HG02759 (cell line): Measurements from ENCODE around the gene ETV3L.

Source experiments
- ATAC-seq: cut with Tn5 transposase; IDR thresholded peaks from one replicate; pipeline ENCODE4 v1.9.1; 2021; ENCODE audit warnings: mild to moderate bottlenecking, moderate library complexity; ENCODE audit not compliant: unreplicated experiment

The ETV3L gene

DNA sequence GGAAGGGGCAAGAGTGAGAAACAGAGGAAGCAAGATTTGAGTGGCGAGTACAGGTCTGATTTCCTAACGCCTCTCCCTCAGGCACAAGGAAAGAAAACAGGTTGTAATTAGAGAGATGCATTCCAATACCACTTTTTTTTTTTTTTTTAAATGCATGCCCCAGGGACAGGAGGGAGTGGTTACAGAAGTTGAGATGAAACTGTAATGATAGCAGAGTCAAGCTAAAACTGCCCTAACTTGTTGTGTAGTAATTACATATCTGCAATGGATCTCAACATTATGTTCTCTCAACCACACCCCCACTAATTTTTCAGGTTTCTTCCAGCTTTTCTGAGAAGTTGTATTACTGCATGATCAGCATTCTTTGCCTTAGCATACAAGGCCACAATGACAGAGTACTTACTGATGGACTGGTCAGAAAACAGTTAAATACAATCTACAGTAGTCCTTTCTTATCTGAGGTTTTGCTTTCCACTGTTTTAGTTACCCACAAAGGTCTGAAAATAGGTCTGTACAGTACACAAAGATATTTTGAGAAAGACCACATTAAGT is 33.1 kb upstream of the ETV3L start:
- ATAC-seq: no peak

DNA sequence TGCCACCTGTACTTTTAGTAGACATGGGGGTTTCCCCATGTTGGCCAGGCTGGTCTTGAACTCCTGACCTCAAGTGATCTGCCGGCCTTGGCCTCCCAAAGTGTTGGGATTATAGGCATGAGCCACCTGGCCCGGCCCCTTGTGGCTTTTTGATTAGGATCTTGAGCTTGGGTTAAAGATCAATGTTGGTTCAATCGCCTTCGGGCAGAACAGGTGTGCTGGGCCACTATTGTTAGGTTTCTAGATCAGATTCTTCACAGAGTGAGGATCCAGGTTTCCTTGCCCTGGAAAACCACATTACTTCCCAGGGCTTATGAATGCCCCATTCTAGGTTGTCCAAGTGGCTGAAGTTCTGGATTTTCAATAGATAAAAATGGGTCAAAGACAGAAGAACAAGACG is 32.5 kb upstream of the ETV3L start:
- ATAC-seq: no peak

DNA sequence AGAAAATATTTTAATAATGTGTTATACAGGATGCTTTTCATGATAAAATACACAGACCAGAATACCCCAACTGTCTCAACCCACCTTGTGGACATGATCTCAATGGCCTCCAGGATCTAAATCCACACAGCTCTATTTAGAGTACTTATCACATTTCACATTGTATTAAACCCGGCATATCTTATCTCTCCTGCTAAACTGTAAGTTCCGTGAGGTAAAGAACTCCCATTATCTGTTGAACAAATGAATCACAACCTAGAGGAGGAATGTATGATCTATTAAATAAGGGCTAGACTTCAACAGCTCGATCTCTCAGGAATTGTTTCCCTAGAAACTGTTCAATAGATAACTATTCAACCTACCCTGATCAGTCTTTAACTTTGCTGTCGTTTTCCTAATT is 31.7 kb upstream of the ETV3L start:
- ATAC-seq: no peak

DNA sequence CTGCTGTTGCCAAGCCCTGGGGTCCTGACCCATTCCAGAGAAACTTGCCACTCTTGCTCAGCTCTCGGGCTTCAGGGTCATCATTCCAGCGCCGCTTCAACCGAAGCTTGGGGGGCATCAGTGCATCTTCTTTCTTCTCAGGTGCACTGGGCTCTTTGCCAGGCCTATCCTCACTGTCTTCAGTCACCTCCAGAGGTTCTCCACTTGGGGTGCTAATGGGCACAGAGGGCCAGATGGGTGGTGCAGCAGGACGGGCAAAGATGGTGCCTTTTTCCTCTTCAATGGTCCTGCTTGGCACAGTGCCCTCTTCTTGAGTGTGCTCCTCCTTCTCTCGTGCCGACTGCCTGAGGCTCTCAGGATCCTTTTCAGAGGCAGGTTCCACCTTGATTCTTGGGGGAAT is 25.2 kb upstream of the ETV3L start:
- no peak for ATAC-seq

DNA sequence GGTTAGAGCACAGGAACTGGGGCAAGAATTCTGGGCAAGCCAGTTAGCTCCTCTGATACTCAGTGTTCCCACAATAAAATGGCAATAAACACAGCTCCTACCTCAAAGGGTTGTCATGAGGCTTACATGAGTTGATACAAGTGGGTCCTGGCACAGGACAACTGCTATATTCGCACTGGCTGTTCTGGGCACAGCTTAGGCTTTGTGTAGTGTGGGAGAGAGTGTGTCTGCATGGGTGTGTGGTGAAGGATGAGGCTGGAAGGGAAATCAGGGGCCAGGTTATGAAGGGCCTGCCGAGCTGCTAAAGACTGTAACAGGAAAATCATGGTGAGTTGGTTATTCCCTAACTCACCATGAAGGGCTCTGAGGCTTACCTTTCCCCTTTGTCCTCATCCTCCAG is 19.8 kb upstream of the ETV3L start:
- no peak for ATAC-seq

DNA sequence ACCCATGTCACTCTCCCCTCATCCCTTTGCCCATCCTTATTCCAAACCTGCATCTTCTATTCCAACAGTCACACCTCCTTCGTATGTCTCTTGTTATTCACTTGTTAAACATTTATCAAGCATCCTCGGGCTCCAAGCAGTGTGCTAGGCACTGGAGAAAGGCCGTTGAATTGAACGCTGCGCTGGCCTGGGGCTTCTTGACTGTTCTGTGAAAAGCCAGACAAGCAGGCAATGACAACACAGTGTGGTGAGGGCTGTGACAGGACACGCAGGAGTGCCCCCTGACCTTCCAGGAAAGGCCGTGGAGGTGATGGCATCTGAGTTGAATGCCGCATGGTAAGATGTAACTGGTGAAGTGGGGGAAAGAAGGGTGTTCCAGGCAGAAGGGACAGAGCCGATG is 19.4 kb upstream of the ETV3L start:
- ATAC-seq: no peak

DNA sequence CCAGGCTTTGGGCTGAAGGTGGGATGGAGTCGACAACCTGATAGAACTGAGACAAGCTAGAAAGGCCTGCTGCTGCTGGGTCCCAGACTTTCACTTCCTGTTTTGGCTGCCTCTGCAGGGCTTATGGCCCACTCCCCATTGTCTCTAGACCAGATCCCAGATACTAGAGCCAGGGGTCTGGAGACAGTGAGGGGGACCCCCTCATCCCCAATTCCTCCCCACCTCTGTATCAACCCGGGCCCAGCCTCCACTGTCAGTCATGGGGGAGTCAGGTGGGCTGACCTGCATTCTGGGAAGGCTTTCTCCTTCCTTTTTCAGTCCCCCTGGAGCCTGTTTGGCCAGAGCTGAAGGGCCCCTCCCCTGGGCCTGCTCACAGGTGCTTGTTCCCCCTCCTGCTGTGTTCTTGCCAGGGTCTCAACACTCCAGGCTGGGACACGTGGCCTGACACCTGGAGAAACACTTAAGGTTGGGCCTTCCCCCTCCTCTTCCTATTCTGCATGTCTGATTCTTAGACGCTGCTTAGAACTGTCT is 18.0 kb upstream of the ETV3L start:
- peak; percentile 65 for ATAC-seq

DNA sequence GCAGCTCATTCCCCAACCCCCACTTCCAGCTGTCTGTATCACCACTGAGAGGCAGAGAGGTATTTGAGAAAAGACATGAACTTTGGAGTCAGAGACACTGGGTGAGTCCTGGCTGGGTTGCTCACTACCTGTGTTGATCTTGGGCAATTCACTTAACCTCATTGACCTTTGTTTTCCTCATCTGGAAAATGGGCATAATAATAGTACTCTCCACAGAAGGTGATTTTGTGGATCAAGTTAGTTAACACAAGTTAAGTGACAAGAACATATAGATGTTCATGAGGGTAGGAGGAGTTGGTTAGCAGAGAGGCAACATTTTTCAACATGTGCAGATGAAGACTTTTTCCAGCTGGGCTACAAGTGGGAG is 17.1 kb upstream of the ETV3L start:
- ATAC-seq: no peak

DNA sequence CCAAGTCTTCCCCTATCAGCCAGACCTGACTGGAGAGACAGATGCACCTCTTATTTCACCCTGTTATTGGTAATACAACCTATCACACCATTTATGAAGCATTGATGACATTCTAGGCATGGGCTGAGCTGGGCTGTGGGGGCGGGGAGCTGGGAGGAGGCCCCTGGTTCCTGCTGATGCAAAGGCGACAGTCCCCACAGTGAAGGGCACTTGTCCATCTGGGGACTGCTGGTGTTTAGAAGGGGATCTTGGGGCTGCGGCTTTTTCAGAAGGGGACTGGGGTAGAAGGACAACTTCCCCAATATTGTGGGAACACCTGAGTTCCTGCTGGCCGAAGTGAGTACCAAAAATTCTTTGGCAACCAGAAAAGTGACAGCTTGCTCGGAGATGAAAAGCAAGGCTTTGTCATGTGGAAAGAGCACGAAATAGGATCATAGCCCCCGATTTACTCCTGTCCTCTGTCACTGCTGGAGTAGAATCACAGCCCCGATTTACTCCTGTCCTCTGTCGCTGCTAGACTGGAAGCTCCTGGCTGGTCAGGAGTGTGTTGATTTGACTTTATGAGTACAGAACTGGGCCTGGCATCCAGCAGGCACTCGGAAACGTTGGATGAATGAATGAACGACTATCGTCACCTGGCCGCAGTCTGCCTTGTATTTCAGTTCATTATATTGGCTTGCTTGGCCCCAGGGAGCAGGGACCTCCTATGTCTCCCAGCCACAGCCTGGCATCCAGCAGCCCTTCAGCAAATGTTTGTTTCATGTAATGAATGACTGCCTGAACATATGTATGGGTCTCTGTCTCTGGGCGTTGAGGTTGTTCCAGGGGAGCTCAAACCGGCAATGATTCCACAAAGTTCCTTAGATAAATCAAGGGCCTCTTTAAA is 16.5 kb upstream of the ETV3L start:
- no peak for ATAC-seq

DNA sequence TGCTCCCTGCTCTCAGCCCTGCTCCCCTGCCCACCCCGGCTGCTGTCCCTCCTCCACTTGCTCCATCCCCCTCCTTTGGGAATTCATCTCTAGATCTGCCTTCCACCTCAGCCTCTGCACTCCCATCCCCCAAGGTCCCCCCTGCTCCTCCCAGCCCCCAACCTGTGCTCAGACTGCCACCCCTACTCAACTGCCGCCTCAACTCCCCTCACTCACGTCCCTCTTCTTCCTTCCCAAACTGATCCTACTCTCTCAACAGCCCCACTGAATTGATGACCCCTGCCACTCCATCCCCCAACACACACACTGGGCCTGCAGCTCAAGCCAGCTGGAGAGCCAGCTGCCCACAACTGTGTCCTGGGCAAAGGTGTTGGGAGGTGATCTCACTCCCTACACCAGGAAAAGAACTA is 15.8 kb upstream of the ETV3L start:
- no peak for ATAC-seq

DNA sequence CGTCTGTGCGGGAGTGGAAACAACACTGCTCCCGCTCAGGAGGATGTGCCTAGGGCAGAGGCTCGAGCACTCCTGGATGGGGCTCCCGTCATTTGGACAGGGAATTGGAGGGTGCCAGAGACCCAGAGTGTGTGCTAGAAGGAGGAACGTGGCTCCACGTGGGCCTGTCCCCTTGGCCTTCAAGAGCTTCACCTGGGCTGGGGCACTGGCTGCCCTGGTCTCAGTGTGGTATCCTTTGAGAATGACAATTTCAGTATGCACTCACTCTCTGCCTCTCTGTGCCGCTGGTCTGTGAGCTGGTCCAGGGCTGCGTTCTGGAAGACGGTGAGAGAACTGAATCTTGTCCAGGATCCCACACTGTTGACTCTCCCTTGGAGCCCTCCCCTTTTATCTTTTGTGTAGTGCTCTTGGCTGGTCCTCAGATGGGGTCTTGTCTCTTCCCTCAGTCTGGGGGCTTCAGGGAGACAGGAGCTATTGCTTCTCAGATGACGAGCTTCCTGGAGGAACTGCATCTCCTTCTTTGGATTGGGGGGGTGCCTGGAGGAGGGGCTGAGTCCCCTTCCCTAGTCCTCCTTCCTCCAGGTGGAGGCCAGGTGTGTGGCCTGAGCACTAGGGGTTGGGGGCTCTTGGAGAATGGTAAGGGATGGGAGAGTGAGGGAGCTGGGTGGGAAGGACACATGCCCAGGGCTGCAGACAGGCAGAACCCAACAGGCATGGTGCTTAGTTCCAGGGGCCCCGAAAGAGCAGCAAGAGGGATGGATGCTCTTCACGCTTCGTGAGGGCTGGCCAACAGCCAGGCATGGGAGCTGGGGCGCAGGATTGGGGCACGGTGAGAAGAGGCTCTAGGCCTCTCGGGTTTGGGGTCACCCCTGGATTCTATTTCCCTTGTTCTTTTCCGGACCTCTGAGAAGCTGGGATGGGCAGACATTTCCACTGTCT is 14.8 kb upstream of the ETV3L start:
- no peak for ATAC-seq

DNA sequence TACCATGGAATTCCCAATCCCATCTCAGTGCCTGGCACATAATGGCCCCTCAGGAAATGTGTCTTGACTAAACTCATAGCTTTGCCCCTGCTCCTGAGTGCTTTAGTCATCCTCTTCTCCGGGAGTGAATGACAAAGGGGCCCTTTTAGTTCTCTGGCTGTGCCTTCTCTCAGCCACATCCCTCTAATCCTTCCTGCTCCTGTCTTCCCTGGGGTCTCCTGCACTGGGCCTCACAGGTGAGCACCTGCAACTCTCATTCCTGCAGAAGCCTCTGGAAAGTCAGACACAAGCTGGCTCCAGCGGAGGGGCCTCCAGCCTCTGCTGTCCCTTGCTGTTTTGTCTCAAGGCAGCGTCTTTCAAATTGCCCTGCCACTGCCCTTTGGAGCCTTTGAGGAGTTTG is 14.0 kb upstream of the ETV3L start:
- ATAC-seq: no peak

DNA sequence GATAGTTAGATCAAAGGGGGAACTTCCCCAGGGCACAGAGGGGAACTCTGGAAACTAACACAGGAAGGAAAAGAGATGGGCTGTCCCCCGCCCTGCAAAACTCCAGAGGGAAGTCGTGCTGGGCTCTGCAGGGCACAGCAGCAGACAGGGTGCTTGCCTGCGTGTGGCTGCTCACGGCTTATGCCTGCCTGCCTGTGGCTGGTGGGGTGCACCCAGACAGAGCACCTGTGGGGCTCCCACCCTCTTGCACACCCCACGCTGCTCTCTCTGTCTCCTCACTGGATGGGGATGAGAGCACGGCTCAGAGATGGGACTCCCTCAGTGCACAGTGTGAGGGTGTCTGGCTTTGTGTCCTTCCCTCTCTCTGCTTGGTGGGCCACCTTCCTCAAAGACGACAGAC is 13.5 kb upstream of the ETV3L start:
- no peak for ATAC-seq

DNA sequence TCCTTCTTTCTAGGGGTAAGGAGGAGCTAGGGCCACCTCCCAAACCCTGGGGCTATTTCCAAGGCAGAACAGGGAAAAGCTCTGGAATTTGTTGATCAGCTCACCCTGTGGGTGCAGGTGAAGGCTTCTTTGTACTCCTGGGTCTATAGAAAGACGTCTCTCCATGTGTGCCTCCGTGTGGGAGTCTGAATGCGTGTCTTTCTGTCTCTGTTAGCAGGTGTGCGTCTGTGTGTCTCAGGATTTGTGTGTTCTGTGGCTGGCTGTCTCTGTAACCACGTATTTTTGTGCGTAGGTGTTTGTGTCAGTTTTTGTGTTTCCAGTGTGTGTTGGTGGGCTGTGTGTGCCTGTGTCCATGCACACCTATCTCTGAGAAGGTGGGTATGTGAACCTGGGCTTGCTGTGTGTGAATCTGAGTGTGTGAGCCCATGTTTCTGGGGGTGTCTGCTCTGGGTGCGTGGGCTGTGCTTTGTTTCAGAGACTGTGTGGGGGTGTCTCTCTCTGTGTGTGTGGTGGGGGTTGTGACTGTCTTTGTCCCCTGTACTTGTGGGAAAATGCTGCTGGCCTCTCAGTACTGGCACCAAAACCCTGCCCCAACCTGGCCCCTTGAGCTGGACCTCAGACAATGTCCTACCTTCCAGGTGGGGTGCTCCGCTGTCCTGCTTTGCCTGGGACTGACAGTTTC is 12.7 kb upstream of the ETV3L start:
- ATAC-seq: no peak

DNA sequence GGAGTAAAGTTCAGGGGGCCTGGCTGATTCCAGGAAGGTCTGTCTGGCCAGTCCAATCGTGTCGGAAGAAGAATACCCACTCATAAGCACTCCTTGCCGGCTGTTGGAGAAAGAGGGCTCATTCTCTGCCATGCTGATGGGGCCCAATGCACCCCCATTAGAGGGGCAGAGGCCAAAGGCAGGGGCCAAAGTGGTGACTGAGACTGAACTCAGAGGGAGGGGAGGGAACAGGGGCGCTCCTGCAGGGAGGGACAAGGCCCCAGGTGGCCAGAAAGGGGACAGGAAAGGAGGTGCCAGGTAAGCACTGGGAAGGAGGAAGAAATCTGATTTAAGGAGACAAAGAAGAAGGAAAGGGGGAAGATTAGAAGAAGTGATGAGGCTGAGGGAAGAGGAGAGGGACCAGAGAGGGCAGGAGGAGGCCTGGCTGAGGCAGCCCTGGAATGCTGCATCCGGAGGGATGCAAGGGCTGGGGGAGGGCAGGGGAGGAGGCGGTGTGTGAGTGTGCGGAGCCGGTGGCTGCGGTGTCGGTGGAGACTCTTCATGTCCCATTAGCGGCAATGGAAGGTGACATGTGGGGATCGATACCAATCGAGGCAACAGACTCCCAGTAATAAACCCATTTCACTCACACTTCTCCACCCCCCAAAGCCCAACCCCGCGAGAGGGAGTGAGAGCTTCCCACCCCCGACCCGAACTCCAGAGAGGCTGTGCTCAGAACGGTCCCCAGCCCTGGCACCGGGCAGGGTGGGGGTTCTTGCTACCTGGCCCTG is 12.0 kb upstream of the ETV3L start:
- no peak for ATAC-seq

DNA sequence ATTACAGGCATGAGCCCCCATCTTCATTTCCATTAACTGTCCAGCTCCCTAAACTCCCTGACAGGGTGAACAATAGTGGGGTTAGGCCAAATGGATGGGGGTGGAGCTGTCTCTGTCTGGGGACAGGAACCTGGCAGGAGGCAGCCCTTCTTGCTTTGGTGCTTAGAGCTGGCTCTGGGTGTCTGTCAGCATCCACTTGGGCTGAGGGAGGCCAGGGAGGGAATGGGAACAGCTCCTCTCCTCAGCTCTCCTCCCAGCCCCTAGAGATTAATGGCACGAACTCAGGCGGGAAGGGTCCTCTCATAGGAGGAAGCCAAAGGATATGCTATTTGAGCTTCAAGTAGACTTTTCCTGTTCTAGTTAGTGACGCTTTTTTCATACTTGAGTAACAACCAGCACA is 11.1 kb upstream of the ETV3L start:
- ATAC-seq: no peak

DNA sequence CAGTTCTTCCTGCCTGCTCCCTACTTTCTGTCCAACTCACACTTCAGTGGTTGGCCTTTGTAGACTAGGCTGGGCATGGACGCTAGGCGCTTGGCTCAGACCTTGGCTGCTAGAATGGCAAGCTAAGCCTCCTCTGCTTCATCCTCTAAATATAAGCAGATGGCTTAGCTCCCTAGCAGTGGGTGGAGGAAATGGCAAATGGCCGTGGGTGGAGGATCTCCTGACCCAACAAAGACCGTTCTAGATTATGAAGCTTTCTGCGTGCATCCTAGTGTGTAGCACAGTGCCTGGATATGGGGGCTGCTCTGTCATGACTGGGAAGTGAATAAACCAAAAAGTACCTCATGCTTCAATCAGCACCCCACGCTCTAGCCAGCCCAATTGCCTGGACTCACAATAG is 10.4 kb upstream of the ETV3L start:
- no peak for ATAC-seq

DNA sequence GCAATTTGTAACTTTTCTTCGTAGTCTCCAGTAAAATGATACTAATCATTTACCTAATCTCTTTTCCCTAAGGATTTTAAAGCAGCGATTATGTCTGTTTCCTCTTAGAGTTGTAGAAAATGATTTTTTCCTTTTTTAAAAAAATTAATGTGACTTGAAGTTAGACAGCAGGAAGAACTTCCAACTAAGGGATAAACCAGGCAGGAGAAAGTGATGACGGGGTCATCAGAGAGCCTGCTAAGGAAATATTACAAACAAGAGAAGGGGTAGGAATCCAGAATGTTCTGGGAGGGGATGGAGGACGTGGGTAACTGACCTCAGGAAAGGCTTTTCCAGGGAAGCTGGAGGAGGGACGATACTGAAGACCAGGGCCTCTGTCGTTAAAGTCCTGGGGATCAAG is 8.8 kb upstream of the ETV3L start:
- no peak for ATAC-seq

DNA sequence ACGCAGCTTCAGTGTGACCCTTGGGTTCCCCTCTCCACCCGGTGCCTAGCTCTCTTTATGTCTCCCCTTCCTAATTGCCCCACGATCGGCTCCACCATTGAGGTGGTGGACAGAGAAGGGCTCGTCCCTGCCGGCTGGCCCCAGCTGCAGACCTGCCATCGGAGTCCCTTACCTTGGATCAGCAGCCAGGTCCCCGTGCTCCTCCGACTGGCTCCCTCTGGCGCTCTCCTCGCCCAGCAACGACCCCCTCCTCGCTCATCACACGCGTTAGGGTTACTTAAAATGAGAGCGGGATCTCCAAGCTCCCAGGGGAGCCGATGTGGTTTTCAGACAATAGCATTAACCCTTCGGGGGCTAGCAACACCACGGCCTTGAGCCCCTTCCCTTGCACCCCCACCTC is 8.1 kb upstream of the ETV3L start:
- ATAC-seq: no peak

DNA sequence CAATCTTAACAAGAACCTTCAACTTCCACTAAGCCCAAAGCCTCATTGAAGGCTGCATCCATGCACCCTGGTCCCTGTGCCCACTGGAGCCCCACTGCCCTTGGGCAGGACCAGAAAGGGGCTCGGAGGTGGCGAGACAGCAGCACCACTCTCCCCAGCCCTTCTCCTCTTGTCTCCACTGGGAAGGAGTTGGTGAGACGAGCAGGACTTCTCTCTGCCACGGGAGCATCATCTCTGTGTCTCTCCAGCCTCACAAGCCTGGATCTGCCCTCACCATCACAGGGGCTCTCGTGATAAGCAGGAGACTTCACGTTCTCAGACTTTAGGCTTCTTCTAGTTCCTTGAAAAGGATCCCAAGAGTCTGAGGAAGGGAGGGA is 7.2 kb upstream of the ETV3L start:
- ATAC-seq: peak; percentile 5
